Hair follicular keratinocyte (primary cell): ENCODE measurements around the gene CCDC24. TPM values are rescaled to one million over a fixed set of nuclear protein-coding genes. Genes with fewer than 3 reads are reported as not detected.

Experiments used
- total RNA-seq: library from RNA; depleted of rRNA; stranded (reverse); fragments of >200 nt; gene quantifications from 2 replicates; pipeline ENCODE4 v1.2.3, GENCODE V29; 2015

CCDC24 gene
- total RNA-seq, result 7.1 and 9.1 TPM in 2 replicates

GRCh38 chr1:43991476-43992231 lies at the start of gene CCDC24:
CCDC24 (plus strand) TSS chr1:43991599; CDS start chr1:43991879, 280 bp downstream.

GRCh38 chr1:43946236-43947060 lies 45.0 kb upstream of the CCDC24 start, which contains the start of gene IPO13:
IPO13 (plus strand) TSS chr1:43946950; CDS start chr1:43947601, 651 bp downstream.

GRCh38 chr1:43969746-43970466 lies 21.5 kb upstream of the CCDC24 start, which contains the start of gene DPH2:
DPH2 (plus strand) TSS chr1:43970010; CDS start chr1:43970176, 166 bp downstream.

GRCh38 chr1:43974443-43975248 lies 16.8 kb upstream of the CCDC24 start, which contains the start of gene ATP6V0B:
ATP6V0B (plus strand) TSS chr1:43974960; CDS start chr1:43975041, 81 bp downstream.

GRCh38 chr1:43978551-43979260 lies 12.7 kb upstream of the CCDC24 start, which contains the start of gene B4GALT2:
B4GALT2 (plus strand) TSS chr1:43979210; CDS start chr1:43981161, 1,951 bp downstream.

GRCh38 chr1:44031252-44032169 lies 40.1 kb downstream of the CCDC24 start, which contains the start of gene SLC6A9:
SLC6A9 (minus strand) TSS chr1:44031462; CDS start chr1:44024277, 7,185 bp downstream.

Other genes starting within 250 kb of the CCDC24 start
- 133 and 139 TPM in 2 replicates for gene ARTN, start 57.8 kb upstream of the CCDC24 start, total RNA-seq
- 26.2 and 33.2 TPM in 2 replicates for gene IPO13, start 44.6 kb upstream of the CCDC24 start, total RNA-seq
- gene DPH2, start 21.6 kb upstream of the CCDC24 start, total RNA-seq, result 15.0 and 32.5 TPM in 2 replicates
- 175 and 230 TPM in 2 replicates for gene ATP6V0B, start 16.6 kb upstream of the CCDC24 start, total RNA-seq
- 135 and 155 TPM in 2 replicates for gene B4GALT2, start 12.4 kb upstream of the CCDC24 start, total RNA-seq
- 9.1 and 12.0 TPM in 2 replicates for gene SLC6A9, start 39.9 kb downstream of the CCDC24 start, total RNA-seq
- gene KLF17, start 127.2 kb downstream of the CCDC24 start, total RNA-seq, result not detected in 2 replicates
- gene KLF18, start 150.0 kb downstream of the CCDC24 start, total RNA-seq, result not detected in 2 replicates
- 21.0 and 31.6 TPM in 2 replicates for gene DMAP1, start 221.9 kb downstream of the CCDC24 start, total RNA-seq